Stimulated activated CD8-positive, alpha-beta memory T cell treated with anti-CD3 and anti-CD28 coated beads, Interleukin-15, amount 100 ng/mL, for 1 hour (primary cell): ENCODE data around the gene PIGV.

Experiments used
- DNase-seq: peaks from one replicate; pipeline ENCODE4 v3.0.0-alpha.2; 2020; ENCODE audit warnings: low read depth

Gene PIGV

DNA sequence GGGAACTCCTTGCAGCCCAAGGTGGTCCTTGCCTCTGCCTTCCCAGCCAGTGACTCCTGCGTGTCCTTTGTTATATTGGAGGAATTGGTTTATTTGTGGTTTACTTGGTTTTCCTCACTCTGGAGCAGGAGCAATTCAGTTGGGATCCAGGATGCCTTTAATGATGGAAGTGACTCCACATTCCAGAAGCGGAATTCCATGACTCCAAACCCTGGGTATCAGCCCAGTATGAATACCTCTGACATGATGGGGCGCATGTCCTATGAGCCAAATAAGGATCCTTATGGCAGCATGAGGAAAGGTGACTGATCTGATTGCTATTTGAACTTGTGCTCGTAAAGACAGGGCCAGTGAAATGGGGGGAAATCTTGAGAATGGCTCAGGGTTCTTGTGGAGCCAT, 15.1 kb upstream of the PIGV start:
- no peak for DNase-seq

DNA sequence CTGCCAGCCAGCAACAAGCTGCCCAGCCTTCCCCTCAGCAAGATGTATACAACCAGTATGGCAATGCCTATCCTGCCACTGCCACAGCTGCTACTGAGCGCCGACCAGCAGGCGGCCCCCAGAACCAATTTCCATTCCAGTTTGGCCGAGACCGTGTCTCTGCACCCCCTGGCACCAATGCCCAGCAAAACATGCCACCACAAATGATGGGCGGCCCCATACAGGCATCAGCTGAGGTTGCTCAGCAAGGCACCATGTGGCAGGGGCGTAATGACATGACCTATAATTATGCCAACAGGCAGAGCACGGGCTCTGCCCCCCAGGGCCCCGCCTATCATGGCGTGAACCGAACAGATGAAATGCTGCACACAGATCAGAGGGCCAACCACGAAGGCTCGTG, 13.3 kb upstream of the PIGV start:
- DNase-seq: no peak

DNA sequence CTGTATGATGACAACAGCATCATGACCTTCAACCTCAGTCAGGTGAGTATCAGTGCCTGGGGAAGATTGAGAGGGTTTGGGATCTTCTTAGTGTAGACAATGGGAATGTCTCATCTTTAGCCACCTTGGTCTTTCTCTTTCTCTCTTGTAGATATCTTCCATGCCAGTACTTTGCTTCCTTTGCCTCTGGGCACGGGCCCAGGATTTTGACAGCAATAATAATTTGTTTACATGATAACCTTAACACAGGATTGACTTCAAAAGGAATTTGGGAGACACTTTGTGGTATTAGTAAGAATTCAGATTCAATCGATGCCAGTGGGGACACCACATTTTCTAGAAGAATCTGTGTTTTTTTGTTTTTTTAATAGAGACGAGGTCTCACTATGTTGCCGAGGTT, 12.1 kb upstream of the PIGV start:
- DNase-seq: no peak

DNA sequence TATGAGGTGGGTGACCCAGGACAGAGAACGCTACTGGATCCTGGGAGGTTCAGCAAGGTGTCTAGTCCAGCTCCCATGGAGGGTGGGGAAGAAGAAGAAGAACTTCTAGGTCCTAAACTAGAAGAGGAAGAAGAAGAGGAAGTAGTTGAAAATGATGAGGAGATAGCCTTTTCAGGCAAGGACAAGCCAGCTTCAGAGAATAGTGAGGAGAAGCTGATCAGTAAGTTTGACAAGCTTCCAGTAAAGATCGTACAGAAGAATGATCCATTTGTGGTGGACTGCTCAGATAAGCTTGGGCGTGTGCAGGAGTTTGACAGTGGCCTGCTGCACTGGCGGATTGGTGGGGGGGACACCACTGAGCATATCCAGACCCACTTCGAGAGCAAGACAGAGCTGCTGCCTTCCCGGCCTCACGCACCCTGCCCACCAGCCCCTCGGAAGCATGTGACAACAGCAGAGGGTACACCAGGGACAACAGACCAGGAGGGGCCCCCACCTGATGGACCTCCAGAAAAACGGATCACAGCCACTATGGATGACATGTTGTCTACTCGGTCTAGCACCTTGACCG, 8.6 kb upstream of the PIGV start:
- DNase-seq: no peak

DNA sequence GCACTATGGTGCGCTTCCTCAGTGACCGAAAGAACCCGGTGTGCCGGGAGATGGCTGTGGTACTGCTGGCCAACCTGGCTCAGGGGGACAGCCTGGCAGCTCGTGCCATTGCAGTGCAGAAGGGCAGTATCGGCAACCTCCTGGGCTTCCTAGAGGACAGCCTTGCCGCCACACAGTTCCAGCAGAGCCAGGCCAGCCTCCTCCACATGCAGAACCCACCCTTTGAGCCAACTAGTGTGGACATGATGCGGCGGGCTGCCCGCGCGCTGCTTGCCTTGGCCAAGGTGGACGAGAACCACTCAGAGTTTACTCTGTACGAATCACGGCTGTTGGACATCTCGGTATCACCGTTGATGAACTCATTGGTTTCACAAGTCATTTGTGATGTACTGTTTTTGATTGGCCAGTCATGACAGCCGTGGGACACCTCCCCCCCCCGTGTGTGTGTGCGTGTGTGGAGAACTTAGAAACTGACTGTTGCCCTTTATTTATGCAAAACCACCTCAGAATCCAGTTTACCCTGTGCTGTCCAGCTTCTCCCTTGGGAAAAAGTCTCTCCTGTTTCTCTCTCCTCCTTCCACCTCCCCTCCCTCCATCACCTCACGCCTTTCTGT, 7.3 kb upstream of the PIGV start:
- DNase-seq: no peak

DNA sequence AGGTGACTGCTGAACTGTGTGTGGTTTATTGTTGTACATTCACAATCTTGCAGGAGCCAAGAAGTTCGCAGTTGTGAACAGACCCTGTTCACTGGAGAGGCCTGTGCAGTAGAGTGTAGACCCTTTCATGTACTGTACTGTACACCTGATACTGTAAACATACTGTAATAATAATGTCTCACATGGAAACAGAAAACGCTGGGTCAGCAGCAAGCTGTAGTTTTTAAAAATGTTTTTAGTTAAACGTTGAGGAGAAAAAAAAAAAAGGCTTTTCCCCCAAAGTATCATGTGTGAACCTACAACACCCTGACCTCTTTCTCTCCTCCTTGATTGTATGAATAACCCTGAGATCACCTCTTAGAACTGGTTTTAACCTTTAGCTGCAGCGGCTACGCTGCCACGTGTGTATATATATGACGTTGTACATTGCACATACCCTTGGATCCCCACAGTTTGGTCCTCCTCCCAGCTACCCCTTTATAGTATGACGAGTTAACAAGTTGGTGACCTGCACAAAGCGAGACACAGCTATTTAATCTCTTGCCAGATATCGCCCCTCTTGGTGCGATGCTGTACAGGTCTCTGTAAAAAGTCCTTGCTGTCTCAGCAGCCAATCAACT, 6.4 kb upstream of the PIGV start:
- no peak for DNase-seq

DNA sequence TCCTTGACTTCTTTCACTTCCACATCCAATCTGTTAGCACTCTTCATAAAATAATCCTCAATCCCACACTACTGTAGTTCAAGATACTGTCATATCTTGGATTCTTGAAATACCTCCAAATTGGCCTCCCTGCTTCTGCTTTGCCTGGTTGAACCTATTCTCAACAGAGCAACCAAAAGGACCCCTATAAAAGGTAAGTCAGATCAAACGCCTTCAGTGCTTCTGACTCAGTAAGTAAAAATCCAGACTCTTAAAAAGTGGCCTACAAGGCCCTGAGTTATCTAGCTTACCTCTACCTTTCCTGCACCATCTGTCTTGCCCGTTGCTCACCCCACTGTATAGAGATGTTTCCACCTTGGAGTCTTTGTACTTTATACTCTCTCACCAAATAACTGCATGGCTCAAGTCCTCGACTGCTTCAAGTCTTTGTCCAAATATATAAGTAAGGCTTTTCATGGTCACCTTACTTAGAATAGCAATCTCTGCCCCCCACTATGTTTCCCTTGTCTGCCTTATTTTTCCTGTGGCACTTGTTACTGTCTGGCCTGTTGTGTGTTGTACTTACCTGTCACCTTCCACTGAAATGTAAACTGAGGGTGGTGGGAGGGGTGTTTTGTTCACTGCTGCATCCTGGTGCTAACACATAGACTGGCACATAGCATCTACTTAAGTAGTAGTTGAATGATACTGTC, 5.1 kb upstream of the PIGV start:
- no peak for DNase-seq

DNA sequence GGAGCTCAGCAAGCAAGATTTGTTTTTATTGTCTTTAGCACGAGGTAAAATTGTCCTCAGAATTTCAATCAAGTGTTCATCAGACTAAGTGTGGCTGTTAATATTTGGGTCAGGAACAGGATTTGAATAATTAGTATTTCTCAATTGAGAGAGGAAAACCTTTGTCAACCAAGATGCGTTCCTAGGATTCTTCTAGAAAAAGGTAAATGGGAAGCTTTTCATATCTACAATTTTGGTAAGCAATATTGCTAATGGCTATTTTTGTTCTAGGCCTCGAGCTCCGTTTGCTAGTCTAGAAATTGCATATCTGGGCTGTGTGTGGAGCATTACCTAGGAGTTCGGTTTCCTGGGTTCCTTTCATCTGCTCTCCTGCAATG, 4.1 kb upstream of the PIGV start:
- no peak for DNase-seq

DNA sequence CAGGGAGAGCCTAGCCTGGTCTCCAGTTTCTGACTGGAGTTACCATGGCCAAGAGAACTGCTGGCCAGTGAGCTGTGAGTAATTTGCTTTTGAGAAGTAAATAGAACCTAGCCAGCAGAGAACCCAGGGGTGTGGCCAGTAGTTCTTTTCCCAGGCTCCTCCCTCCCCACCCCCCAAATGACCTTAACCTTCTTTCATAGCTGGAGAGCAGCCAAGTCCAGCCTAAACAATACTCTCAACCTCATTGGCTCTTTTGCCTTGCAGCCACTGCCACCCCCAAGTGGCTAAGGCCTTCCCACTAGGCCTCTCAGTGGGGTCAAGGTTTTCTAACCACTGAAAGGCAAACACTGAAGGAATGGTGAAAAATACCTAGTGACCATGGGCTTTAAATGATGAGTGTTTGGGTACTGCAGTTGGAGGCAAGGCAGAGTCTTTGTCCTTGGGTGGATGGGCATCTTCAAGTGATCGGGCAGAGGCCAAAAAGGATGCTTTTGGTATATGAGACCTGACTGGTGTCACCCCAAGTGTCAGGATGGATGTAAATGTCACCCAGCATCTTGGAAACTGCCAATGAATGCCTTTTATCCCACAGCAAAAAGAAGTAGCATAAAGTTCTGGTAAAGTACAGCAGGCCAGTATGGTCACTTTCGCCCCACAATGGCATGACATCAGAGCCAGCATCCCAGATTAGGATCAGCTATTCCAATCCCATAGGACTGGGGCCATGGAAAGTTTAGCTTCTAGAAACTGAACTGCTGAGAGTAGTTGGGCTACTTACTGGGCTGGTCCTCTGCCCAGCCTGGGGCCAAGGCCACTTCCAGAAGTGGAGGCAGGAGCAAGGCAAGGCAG, 3.5 kb upstream of the PIGV start:
- DNase-seq: no peak

DNA sequence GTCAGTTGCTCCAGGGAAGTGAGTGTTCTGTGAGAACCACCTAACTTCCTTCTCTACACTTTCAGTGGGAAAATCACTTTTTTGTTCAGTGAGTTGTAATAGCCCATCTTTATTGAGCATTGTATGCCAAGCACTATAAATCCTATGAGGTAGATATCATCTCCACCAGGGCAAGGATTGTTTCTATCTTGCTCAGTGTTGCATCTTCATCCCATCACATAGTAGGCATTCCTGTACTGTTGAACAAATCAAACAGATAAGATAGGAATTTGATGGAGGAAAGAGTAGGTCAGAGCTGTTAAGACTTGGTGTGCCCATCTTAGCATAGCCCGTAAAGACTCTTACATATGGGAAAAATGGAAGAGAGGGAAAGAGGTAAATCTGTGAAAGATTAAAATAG, 2.9 kb upstream of the PIGV start:
- no peak for DNase-seq

DNA sequence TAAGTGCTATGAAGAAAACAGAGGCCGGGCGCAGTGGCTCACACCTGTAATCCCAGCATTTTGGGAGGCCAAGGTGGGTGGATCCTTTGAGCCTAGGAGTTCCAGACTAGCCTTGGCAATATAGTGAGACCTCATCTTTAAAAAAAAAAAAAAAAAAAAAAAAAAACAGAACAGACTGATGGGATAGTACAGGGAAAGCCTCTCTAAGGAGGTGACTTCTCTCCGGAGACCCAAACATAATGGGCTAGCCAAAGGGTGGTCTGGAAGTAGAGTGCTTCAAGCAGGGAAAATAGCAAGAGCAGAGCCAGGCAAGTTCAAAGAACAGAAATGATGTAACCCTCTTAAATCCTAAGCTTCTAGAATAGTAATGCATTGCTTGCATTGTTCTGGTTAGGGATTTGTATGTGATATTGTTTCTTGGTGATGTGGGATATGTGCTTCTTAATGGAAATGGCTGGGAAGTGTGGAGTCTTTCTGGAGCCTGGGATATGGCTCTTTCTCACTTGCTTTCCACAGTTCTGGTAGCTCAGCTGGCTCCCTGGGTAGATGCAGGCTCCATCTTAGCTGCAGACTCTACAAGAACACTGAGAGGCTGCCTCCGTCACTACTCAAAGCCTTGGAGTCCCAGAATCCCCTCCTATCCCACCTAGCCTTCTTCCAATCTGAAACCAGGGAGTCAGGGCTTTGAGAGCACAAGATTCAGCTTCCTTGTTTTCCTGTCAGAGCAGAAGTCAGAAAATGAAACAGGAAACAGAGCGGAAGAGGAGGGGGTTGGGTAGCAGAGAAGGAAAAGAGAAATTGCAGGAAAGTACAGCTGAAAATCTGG, 1.9 kb upstream of the PIGV start:
- DNase-seq: no peak

DNA sequence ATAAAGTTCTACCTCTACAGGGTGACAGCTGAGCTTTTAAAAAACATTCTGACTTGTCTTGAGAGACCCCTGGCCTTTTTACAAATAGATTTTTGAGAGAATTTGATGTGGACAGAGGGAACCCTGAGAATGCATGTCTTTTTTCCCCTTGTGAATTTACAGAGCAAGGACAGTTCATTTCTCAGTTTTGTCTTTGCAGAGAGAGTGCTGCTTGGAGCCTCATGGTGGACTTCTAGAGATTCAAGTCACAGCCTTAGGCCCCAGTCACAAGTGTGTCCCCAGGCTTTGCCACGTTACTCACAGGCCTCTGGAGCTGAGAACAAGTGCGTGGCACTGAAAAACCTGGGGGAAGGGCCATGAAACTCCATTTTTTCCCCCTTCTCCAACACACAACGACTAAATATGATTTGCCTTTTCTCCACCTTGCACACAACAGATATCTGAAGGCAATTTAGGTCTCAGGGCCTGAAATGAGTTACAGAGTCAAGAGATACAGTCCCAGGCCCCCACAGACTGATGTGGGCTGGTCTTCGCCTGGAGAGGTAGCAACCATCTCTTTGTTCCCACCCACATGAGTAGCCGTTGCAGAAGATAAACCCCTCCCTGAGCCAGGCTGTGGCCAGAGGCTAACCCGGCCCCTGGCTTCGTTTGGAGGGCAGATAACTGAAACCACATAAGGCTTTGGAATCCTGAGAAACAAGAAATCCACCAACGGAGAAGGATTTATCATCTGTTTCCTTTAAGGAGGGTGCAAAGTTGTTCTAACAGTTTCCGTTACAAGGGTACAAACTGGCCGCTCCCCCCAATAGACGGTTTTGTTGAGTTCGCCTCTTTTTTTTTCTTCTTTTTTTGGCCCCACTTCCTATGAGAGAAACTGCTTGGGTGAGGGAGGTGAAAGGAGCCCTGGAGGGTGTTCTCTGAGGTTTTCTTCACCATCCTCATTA, 1.0 kb upstream of the PIGV start:
- no peak for DNase-seq

DNA sequence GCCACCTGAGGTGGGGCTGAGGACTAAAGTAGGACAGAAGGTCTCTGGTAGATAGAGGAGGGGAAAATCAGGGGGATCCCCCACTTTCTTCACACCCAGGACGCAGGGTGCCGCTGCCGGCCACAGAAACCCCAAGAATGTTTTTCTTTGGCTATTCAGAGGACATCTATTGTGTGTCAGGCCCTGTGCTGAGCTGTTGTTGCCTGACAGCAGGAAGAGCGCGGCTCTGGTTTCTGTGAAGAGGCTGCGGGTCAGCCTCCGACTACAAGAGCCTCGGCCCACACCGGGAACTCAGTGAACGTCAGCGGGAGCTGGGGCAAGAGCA, 407 bp upstream of the PIGV start:
- DNase-seq: no peak

DNA sequence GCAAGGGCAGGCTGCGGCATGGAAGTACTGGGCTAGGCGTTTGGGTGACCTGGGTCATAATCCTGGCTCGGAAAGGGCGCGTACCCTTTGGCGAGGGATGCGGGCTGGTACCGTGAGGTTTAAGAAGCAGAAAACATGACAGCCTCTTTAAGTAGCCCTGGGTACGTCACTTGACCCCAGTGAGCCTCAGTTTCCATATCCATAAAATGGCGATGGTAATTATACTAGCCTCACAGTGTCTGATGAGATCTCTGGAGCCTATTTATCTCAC, 700 bp downstream of the PIGV start:
- DNase-seq: no peak

DNA sequence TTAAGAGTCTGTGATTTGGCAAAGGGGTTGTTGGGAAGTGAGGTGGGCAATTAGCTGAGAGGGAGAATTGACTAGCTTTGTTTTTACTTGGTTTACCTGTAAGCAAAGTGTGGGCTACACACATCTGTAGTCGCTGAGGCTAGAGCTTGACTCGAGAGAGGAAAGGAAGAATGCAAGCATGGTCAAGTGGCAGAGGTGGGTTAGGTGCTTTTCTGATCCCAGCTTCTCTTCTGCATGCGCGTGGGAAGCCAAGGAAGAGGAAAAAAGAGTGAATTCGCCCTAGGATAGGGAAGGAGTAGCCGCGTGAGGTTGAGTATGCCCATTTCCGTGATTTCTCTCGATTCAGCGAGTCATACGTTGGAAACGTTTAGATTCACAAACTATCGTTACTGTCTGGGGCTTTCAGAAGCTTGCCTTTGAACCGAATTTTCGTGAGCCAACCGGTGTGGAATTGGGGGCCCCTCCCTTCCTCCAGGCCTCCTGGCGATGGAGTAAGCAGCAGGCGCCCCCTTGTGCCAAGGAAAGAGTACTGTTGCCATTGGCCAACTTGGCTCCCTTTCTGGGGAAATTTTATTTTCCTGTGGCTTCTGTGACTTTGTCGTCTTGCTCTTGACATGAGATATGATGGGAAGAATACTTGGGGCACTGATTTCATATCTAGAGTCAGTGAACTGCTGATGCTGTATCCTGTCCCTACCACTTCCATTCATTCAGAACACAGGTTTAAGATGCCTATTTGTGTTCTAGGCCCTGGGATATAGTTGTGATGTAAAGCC, 1.3 kb downstream of the PIGV start:
- peak; percentile 77 for DNase-seq

DNA sequence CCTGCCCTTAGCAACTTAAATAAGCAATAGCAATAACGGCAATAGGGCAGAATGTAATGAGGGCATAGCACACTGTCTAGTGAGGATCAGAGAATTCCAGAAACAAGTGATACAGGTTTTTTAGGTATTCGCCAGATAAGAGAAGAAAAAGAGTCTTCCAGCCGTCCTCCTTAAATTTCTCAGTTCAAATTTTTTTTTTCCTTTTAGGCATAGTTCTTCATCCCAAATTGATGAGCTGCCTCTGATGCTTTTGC, 1.8 kb downstream of the PIGV start:
- no peak for DNase-seq

DNA sequence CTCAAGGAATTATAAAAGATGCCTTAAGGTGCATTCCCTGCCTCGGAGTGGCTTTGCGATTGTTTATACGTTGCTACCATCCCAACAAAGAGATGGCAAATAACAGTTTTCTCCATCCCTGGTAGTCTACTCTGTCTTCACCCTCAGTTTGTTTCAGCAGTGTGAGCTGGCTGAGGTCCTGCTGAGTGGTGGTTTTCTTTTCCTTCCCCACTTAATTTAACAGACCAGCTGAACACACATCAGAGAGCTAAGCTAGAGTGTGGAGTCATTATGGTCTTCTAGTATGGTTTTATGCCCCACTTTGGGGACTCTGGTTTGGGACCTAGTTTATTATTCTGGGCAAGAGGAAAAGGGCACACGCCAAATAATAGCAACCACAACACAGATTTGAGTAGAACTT, 2.2 kb downstream of the PIGV start:
- no peak for DNase-seq

DNA sequence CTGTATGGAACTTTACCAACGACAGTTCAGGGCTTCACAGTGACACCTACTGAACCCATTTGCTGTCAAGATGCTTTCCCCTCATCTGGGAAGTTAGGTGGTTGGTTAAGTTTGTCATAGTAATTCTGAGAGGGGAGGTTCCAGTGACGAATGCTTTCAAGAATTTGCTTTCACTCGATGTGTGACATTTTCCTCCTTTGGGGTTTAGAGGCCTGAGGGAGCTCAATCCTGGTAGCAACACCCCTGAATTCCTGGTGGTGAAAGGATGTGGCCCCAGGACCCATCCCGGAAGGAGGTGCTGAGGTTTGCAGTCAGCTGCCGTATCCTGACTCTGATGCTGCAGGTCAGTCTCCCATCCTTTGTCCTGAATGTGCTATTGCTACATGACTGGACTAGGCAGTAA, 2.8 kb downstream of the PIGV start:
- DNase-seq: no peak

DNA sequence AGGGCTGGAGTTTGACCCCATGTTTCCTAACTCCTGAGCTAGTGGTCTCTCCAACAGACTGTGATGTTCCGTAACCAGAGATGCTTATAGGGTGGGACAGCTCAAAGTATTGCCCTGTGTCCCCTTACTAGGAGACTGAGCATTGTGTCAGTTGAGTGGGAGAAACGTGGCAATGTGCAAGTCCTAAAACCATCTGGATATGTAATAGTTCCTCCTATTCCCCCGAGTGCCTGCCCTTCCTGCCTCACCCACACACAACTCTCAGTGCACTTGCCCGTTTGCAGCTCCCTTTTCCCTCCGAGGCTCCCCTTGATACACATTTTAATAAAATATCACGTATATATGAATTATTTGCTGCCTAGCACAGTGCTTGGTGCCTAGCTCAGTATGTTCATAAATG, 3.4 kb downstream of the PIGV start:
- DNase-seq: no peak

DNA sequence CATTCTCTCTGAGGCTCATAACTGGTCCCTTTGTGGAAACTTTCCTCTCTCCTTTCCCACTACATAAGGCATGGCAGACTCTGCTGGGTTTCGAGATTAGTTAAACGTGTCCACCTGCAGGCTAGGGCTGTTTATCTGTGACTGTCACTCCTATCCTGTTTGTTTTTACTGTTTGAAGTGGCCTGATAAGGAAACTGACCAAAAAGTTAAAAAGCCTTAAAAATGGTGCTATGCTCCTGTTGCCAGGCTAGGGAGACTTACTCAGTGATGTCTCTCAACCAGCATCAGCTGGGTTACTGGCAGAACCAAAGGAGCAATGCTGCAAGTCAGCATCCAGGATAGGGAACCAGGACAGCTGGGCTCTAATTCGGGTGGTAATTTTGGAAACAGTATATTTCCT, 3.9 kb downstream of the PIGV start:
- no peak for DNase-seq

DNA sequence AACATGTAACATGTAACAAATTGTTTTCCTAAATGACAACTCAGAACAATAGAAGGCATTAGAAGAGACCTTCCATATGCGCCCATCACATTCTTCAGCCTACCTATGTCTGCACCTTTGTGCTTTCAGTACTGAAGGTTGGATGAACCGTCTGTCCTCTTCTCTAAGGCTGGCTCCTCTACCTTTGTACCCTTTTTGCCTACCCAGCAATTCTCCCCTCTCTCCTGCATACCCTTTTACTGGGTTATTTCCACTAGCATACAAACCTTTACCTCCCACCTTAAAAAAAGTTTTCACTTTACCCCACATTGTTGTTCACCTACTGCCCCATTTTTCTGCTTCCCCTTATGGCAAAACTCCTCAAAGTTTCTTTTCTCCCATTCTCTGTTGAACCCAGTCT, 5.2 kb downstream of the PIGV start:
- no peak for DNase-seq
